Uterus (tissue), 4 donors: ENCODE results near the gene CHMP4A. TPM values are rescaled to one million over a fixed set of nuclear protein-coding genes. Genes with fewer than 3 reads are reported as not detected.

ENCODE experiments used
- DNase-seq, 2 donors: peaks; one replicate each; pipeline ENCODE4 v3.0.0-alpha.2; 2019 to 2020
- H3K27ac ChIP-seq, 2 donors: fragments of 200-600 bp; sonication (generic); 1 replicate in 1 of 2; 2 replicates in 1 of 2; pipeline ENCODE4 v1.5.1; 2016 to 2018
- H3K27me3 ChIP-seq, 2 donors: fragments of 200-600 bp; sonication (generic); one replicate each; pipeline ENCODE4 v1.5.1; 2018 to 2019; ENCODE audit warnings: control low read depth in 1 of 2
- H3K36me3 ChIP-seq, 2 donors: fragments of 200-600 bp; sonication (generic); one replicate each; pipeline ENCODE4 v1.5.1; 2019; ENCODE audit warnings: control low read depth in 1 of 2
- H3K4me1 ChIP-seq, 2 donors: fragments of 200-600 bp; sonication (generic); one replicate each; pipeline ENCODE4 v1.5.1; 2018 to 2019; ENCODE audit warnings: control low read depth in 1 of 2
- H3K4me3 ChIP-seq, 2 donors: fragments of 200-600 bp; sonication (generic); 1 replicate in 1 of 2; 2 replicates in 1 of 2; pipeline ENCODE4 v1.5.1; 2018 to 2019; ENCODE audit warnings: mild to moderate bottlenecking in 1 of 2
- H3K9me3 ChIP-seq, 2 donors: fragments of 200-600 bp; sonication (generic); one replicate each; pipeline ENCODE4 v1.5.1; 2019; ENCODE audit warnings: control low read depth in 1 of 2
- POLR2A ChIP-seq, 2 donors: fragments of 450-650 bp; IDR thresholded peaks; one replicate each; pipeline ENCODE4 v1.6.1; 2016; ENCODE audit warnings: antibody characterized with exemption in 2 of 2, mild to moderate bottlenecking in 1 of 2, moderate library complexity in 1 of 2
- intact Hi-C: fragments of 100-400 bp; cut with DNase I; formaldehyde crosslinking; loops from one replicate; pipeline ENCODE4 v1.15.1; 2023; ENCODE audit warnings: low total_unique reads
- total RNA-seq, 4 donors: library from RNA; depleted of rRNA in 3 of 4; stranded (reverse); fragments of >200 nt in 3 of 4; gene quantifications; one replicate each; pipeline versions ENCODE4 v1.1.0 to v1.2.4, GENCODE V29; 2014 to 2023
- TF ChIP-seq, protein P1 (sequence below), 4 experiments: fragments of 200-600 bp in 2 of 4; fragments of 450-650 bp in 2 of 4; sonication (generic) in 2 of 4; IDR thresholded peaks; one replicate each; pipeline ENCODE4 v1.5.1; 2016 to 2019; ENCODE audit warnings: antibody characterized with exemption in 4 of 4, mild to moderate bottlenecking in 2 of 4, moderate library complexity in 1 of 4
- donor health status: DM: yes; HTN: yes; CAD: no.

CHMP4A gene
- total RNA-seq, 4 donors from 2014 or later: 6.8 to 53.3 (median 33.9) TPM

DNA sequence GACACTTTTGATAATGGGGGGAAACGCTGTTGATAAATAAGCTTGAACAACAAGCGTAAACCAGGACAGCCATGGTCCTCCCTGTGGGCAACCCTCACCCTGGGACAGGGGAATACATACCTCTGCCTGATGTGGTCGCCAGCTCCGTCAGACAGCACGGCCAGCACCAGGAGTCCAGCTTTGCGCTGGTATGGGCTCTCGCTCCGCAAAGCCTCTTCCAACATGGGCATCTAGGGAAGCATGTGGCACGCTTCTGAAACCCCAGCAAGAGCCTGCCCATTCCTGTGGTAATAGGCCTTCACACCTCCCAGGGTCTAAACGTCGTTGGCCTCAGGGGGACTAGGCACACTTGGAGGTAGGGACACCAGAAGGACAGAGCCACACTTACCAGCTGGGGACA lies 27.5 kb downstream of the CHMP4A start:
- H3K4me3 ChIP-seq: no peak overlapping the region
- no peak for TF ChIP-seq POLR2A (IDR thresholded peaks at IDR 0.05)
- TF ChIP-seq, protein P1, sequence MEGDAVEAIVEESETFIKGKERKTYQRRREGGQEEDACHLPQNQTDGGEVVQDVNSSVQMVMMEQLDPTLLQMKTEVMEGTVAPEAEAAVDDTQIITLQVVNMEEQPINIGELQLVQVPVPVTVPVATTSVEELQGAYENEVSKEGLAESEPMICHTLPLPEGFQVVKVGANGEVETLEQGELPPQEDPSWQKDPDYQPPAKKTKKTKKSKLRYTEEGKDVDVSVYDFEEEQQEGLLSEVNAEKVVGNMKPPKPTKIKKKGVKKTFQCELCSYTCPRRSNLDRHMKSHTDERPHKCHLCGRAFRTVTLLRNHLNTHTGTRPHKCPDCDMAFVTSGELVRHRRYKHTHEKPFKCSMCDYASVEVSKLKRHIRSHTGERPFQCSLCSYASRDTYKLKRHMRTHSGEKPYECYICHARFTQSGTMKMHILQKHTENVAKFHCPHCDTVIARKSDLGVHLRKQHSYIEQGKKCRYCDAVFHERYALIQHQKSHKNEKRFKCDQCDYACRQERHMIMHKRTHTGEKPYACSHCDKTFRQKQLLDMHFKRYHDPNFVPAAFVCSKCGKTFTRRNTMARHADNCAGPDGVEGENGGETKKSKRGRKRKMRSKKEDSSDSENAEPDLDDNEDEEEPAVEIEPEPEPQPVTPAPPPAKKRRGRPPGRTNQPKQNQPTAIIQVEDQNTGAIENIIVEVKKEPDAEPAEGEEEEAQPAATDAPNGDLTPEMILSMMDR (IDR thresholded peaks at IDR 0.05): no peak
- no peaks in the 10 kb centered on the region for H3K27me3 ChIP-seq
- no peaks in the 10 kb centered on the region for H3K4me1 ChIP-seq
- no peaks in the 10 kb centered on the region for H3K36me3 ChIP-seq
- no peak overlapping the region for H3K27ac ChIP-seq
- intact Hi-C loops: no loop called here
- H3K9me3 ChIP-seq: no peaks in the 10 kb centered on the region
- no peak for DNase-seq

DNA sequence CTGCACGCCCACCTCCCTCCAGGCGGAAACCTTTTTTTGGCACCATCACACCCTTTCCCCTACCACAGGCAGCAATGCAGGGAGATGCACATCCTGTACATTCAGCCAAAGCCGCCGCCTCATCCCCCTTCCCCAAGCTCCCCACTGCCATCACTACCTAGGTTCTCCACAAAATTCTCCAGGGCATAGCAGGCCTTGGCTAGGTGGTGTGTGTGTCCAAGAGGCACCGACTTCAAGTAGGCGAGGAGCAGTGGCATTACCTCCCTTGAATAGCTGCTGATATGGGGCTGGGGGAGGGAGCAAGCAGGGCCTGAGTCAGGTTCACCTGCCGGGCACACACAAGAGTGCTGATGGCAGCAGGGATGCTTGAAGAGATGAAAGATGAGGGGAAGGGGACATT lies 28.3 kb downstream of the CHMP4A start:
- H3K36me3 ChIP-seq: no peaks in the 10 kb centered on the region
- H3K9me3 ChIP-seq: no peaks in the 10 kb centered on the region
- no peak overlapping the region for H3K4me3 ChIP-seq
- H3K27me3 ChIP-seq: no peaks in the 10 kb centered on the region
- no peaks in the 10 kb centered on the region for H3K4me1 ChIP-seq
- H3K27ac ChIP-seq: no peak overlapping the region
- TF ChIP-seq, protein P1 (IDR thresholded peaks at IDR 0.05): no peak
- no peak for TF ChIP-seq POLR2A (IDR thresholded peaks at IDR 0.05)
- no peak for DNase-seq
- intact Hi-C loops: no loop called here

DNA sequence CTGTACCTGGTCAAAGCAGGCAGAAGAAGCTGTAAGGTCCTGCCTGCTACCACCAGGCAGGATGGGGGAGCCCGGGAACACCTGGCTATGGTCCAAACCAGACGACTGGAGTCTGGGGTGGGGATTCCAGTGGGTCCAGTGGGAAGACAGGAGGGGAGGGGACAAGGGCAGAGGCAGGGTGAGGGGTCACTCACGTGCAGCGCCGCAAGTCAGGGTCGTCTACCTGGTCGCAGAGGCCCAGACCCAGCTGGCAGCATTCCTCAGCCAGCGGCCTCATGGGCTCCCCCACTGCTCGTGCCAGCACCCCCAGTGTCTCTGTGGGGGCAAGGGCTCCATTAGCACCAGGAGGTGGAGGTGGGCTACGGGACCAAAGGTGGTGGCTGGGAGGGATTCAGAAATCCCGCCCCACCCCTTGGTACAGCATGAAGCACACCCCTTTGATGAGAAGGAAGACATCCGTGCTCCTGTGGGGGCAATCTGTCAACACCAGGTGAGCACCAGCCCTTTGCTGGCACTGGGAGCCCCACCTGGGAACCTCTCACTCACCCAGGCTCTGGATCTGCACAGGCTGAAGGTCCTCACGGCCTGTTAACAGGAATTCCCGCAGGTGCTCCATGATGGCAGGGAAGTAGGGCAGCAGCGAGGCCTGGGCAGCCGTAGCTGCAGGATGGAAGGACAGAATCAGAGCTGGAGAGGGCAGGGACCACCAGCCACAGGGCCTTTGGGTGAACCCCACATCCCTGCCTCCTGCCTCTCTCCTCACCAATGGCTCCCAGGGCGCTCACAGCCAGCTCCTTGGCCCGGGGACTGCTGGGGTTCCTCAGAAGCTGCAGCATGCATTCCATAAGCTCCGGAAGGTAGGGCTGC lies 29.0 kb downstream of the CHMP4A start:
- Histone ChIP-seq H3K4me3 (no peak overlapping the region), H3K27ac (no peak overlapping the region), H3K9me3 (no peaks in the 10 kb centered on the region), H3K27me3 (no peaks in the 10 kb centered on the region), H3K4me1 (no peaks in the 10 kb centered on the region), H3K36me3 (no peaks in the 10 kb centered on the region)
- no peak for TF ChIP-seq POLR2A (IDR thresholded peaks at IDR 0.05)
- TF ChIP-seq, protein P1 (IDR thresholded peaks at IDR 0.05): no peak
- intact Hi-C loops: no loop called here
- no peak for DNase-seq

DNA sequence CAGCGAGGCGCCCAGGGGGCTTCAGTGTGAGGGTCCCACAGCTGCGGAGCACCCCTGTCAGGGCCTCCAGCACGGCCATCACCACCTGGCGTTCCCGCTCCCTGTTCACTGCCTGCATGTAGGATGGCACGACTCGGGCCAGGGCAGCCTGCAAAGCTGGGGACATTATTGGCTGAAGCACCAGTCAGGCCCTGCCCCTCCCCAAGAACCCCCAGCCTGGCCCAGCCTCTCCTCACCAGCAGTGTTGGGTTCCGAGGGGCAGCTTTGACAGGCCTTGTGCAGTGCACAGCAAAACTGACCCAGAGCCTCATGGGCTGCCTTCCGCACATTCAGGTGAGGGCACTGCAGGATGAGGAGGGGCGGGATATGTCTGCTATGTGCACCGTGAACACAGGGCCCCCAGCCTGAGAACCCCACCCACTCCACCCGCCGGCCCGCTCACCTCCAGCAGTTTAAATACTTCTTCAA lies 30.2 kb downstream of the CHMP4A start:
- intact Hi-C loops: no loop called here
- no peaks in the 10 kb centered on the region for H3K36me3 ChIP-seq

More for the DNA sequence above, 30.2 kb downstream of the CHMP4A start:
- Histone ChIP-seq H3K4me1 (no peaks in the 10 kb centered on the region), H3K27ac (no peak overlapping the region), H3K9me3 (no peaks in the 10 kb centered on the region), H3K27me3 (no peaks in the 10 kb centered on the region), H3K4me3 (no peak overlapping the region)
- no peak for DNase-seq
- TF ChIP-seq POLR2A (IDR thresholded peaks at IDR 0.05): no peak
- TF ChIP-seq, protein P1 (IDR thresholded peaks at IDR 0.05): no peak
